GM19438 (cell line): ENCODE data around the gene TTC33.

Source experiments
- ATAC-seq: cut with Tn5 transposase; IDR thresholded peaks from one replicate; pipeline ENCODE4 v1.9.1; 2021; ENCODE audit warnings: low read depth; ENCODE audit not compliant: unreplicated experiment

TTC33 gene

DNA sequence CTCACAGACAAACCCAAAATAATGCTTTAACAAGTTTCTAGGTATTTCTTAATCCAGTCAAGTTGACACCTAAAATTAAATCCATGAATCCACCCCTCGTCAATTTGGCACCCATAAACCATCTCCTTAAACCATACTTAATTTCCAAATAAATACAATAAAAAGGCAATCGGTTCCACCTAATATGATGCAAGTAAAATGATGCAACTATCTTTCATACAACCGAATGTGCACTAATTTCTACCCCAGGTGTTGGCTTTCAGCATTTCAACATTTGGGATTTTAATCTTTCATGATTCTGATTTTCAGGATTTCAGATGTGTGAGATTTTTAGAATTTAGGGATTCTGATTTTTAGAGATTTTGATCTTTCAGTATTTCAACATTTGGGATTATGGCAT lies 25.1 kb upstream of the TTC33 start:
- ATAC-seq, result no peak

GRCh38 chr5:40780199-40780598 lies 24.4 kb upstream of the TTC33 start:
- ATAC-seq, result no peak

DNA sequence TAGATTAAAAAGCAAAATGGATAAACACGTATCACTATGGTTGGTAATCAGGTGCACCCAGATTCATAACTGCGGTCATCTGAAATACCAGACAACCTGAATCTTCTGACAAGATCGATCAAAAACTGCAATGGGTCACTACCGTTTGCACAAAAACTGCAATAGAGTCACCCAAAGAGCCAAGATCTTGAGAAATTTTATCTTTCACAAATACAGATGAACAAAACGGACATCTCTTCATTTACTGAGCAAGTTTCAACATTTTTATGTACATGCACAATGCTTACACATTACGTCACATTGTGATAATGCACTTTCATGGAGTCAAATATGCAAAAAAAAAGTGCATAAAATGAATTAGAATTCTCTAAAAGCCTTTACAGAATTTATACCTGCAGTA lies 23.8 kb upstream of the TTC33 start:
- no peak for ATAC-seq

GRCh38 chr5:40778133-40778532 lies 22.4 kb upstream of the TTC33 start:
- no peak for ATAC-seq

DNA sequence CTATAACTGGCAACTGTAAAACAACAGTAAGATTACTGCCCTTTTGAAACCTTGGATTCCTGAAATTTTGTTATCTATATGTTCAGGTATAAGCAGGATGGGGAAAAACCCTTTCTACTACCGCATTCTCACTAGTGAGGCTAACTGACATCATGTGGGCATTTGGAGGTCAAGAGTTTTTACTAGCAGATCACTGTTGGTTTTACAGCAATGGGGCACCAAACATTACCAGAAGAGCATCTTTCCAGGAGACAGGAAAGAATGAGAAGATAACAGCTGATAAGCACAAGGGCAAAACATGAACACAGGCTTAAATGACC lies 20.9 kb upstream of the TTC33 start:
- no peak for ATAC-seq

DNA sequence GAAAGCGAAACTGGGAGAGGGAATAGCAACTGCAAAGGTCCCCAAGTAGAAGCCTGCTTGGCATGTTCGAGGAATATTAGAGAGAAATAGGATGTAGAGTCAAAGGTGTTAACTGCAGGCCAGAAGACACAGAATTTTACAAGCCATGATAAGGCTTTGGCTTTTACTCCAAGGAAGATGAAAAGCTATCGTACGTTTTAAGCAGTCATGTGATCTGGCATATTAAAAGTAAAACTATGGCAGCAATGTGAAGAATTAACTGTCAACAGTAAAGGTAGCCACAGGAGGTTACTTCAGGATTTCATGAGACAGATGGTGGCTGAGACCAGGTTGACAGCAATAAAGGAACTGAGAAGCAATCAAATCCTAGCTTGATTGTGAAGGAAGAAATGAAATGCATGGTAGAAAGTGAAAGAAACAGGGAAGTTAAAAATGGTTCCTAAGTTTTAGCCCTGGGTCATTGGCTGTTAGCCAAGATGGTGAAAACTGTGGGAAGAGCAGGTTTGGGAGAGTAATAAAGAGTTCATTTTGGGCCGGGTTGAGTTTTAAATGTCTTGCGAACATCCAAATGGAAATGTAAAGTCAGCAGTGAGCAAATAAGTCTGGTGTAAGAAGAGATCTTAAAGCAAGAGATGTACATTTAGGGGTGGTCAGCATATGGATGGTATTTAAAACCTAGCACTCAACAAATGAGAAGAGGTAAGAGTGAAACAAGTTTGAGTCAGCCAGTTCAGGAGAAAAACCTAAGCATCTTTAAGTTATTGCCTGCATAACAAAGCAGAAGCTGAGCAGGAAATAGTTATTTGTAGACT lies 20.3 kb upstream of the TTC33 start:
- no peak for ATAC-seq

DNA sequence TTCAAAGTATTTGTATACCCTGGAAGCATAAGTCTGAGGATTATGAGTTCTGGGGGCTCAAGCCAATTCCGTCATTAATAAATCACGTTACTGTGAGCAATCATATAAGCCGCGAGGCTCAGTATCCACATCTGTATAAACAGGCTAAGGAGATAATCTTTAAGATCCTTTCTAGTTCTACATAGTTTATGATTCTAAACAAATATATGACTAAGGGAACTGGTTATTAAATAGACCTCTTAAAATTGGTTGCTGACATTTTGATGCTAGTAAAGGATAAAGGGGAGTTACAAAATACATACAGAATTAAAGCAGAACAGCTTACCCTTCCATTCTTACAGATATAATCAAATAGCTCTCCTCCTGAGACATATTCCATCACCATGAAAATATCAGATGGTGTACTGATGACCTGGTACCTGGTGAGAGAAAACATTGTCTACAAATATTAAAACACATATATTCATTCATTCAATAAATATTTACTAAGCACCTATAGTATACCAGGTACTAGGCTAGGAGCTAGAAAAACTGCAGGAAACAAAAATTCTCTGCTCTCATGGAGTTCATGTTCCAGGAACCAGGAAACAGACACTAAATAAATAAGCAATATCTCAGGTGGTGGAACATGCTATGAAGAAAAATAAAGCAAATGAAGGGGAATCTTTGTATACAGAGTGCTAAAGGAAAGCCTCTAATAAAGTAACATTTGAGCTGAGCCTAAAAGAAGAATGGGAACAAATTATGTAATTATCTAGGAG lies 19.5 kb upstream of the TTC33 start:
- no peak for ATAC-seq

DNA sequence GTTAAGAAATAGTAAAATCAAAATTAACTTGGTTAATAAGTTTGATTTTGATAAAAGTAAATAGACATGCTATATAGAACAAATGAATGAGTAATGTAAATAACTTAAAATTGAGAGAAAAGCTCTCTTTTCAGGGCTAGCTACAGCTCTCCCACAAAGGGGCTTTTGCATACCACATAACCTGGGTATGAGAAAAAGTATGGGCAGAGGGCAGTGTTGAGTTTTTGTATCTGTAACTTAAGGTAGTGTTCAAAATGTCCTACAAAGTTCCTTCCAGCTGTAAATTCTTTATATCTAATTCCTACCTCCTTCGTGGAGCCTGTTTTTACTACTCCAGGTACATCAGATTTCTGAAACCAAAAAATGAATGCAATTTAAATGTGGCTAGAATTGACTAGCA lies 18.9 kb upstream of the TTC33 start:
- no peak for ATAC-seq

DNA sequence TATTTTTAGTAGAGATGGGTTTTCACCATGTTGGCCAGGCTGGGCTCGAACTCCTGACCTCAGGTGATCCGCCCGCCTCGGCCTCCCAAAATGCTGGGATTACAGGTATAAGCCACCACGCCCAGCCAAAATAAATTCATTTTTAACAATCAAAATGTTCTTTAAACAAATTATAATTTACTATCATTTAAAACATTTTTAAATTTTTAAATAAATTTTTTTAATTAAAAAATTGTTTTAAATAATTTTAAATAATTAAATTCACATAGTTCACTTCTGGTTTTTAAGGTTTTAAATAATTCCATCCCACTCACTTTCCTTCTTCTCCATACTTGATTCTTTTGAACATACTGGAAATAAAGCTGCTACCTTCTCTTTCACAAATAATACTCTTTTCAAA lies 15.0 kb upstream of the TTC33 start:
- ATAC-seq, result no peak

- ATAC-seq, result no peak
Observed at GRCh38 chr5:40762705-40763104, 6.9 kb upstream of the TTC33 start.

DNA sequence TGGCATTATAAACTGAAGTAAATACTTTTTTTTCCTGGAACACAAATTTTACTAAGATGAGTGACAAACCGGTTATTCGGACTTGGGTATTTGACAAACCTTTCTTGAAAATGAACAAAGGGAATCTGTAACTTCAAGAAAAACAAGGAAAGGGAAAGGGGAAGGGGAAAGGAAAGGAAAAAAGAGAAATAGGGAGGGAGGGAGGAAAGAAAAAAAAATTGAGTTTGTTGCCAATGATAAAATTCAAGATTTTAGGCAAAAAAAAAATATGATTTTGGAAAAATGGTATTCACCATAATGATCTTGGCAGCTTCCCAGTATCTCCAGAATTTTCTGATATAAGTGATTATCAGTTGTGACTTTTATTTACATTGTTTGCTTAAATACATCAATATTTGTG lies 1.6 kb upstream of the TTC33 start:
- ATAC-seq, result no peak

DNA sequence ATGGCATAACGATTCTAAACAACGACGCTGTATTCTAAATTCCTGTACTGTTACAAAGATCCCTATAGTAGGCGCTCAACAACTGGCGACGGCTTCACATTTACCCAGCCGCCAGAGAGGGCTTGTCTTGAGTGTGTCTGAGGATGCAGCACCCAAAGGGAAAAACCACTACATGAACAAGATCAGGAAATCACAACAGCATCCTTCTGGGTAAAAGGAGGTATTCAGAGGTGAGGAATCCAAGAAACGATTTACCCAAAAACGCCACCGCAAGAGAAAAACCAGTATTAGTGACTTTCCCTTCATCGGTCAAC lies 711 bp downstream of the TTC33 start:
- ATAC-seq, result peak; percentile 76

DNA sequence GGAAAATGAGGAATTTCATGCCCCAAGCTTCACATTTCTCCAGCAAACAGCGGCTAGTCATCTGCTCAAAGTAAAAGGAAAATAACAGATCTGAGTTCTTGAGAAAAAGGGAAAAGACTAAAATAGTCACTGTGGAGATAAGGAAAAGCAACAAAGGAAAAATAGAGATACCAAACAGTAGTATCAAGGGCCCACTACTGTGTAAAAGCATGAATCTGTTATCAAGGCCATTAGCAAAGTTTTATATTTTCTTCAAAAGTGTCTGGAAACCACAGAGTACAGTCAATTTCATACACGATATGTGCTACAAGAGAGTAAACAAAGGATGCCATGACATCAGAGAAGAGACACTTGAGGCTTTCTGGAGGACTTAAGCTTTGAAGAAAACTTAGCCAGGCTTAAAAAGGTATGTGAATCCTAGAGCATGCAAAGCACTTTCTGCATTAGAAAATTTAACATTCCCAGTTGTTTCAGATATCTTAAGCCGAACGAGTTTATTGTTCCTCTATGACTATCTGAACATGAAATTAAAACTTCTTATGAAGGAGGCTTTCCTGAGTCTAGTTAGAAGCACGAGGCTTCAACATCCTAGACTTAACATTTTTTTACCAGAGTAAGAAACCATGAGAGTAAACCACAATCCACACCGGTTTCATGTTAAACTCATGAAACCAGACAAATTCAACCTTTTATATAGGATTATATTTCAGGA lies 1.2 kb downstream of the TTC33 start:
- no peak for ATAC-seq

- ATAC-seq, result no peak
Observed at GRCh38 chr5:40746703-40747102, 9.1 kb downstream of the TTC33 start.

GRCh38 chr5:40743771-40744170 lies 12.0 kb downstream of the TTC33 start:
- ATAC-seq, result no peak

DNA sequence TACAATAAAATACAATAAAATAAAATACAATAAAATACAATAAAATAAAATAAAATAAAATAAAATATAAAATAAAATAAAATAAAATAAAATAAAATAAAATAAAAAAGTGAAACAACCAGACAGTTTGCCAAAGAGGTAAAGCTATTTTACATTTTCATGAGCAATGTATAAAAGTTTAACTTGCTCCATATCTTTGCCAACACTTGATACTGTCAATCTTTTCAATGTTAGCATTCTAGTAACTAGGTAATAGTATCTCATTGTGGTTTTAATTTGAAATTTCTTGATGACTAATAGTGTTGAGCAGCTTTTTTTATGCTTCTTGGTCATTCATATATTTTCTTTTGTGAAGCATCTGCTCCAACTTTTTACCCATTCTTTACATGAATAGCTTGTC lies 17.3 kb downstream of the TTC33 start:
- ATAC-seq, result no peak

DNA sequence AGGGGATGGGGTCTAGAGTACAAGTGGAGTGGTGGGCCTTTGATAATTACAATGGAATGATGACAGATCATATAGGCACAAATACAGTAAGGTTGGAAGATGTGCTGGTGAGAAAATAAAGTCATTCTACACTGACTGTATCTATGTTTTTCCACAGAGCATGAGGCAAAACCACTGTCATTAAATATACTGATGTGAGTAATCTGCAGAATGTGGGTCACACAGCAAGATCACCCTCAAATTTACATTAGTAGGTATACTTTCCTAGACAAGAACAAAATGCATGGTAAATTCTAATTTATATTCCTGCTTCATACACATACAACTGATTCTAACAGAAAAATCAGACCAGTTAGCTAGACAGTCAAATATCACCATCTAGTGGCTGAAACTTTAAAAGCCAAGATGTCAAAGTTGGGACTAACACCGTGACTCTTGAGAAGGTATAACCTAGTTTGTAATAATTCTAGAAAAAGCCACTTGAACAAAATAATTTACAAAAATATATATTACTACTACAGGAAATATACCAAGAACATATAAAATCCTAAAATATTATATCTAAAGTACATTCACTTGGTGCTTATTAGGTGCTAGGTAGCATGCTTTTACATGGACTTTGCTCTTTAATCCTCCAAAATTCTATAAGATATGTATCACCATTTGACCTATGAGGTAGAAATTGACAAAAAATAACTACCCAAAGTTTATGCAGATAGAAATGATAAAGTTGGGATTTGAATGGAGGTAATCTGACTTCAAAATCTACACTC lies 19.5 kb downstream of the TTC33 start:
- ATAC-seq, result no peak

DNA sequence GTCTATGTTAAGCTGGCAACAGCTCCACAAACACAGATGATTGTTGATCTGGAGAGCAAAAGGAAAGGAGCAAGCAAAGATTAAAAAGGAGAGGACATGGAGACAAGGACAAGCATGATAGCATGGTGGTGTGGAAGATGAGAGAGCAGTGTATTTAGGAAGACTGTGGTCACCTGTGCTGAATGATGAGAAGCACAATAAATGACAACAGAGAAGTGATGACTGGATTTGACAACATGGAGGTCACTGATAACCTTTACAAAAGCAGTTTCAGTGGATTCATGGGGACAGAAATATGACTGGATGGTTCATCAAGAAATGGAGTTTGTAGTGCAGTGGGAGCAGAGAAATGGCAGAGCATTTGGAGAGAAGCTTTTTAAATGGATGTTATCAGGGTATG lies 20.2 kb downstream of the TTC33 start:
- ATAC-seq, result no peak

DNA sequence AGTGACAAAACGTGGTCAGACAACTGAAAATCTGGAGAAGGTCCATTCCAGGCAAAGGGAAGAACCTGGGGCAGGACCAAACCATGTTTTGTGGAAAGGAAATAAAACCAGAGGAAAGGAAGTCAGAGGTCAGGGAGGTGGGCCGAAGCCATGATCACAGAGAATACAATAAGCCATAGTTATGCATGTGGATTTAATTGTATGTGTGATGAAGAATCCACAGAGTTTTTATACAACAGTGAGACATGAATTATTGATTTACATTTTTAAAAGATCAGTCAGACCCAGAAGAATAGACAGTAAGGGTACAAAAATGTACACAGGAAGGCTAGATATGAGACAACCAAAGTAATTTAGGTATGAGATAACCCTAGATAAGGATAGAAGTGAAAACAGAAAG lies 20.8 kb downstream of the TTC33 start:
- no peak for ATAC-seq

DNA sequence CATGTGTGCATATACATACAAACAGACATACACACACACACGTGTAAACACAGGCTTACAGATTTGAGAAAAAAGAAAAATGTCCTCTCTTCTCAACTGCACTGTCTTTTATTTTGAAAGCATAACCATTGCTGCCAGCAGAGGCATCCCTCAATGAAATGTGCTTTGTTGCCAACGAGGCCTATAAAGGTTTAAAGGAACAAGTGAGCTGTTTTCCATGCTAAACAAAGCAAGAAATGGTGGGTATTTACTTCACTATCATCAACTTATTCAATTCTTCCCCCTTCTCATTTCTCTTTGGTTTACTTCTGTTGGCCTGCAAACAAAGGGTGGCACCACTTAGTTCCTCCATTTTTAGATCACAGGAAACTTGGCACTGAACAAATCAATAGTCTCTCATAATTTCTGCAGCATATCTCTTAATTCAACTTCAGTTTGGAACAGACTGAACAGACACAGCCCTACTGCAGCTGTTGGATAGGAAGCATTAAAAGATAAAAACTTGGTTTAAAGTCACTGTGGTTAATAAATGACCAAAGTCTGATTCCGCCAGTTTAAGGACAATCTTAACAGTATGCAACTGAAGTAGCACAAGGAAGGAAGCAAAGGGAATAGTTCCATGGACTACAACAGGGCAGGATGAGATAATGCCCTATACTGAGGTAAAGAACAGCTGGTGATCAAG lies 21.7 kb downstream of the TTC33 start:
- no peak for ATAC-seq

- ATAC-seq, result no peak
Observed at GRCh38 chr5:40733434-40733833, 22.3 kb downstream of the TTC33 start.
